ENCODE measurements around the gene KIRREL1.

KIRREL1 gene

GRCh38 chr1:157993147-157993917 lies at the start of gene KIRREL1:
Gene KIRREL1, plus strand, starts transcription at chr1:157993645. Its CDS starts 32 bp downstream, at chr1:157993677.
- no peak for DNase-seq

GRCh38 chr1:157944663-157945280 lies 48.7 kb upstream of the KIRREL1 start:
- no peak for DNase-seq

- DNase-seq, result no peak
Measured at GRCh38 chr1:157948312-157949073, 45.0 kb upstream of the KIRREL1 start.

- DNase-seq, result no peak
Measured at GRCh38 chr1:157949074-157949354, 44.4 kb upstream of the KIRREL1 start.

GRCh38 chr1:157951230-157951629 lies 42.2 kb upstream of the KIRREL1 start:
- no peak for DNase-seq

GRCh38 chr1:157952601-157953000 lies 40.8 kb upstream of the KIRREL1 start:
- no peak for DNase-seq

- DNase-seq, result no peak
Measured at GRCh38 chr1:157955221-157955620, 38.2 kb upstream of the KIRREL1 start.

GRCh38 chr1:157955857-157956256 lies 37.6 kb upstream of the KIRREL1 start:
- DNase-seq, result no peak

GRCh38 chr1:157956732-157957131 lies 36.7 kb upstream of the KIRREL1 start:
- no peak for DNase-seq

- no peak for DNase-seq
Measured at GRCh38 chr1:157958263-157958662, 35.2 kb upstream of the KIRREL1 start.

GRCh38 chr1:157959750-157960149 lies 33.7 kb upstream of the KIRREL1 start:
- no peak for DNase-seq

- no peak for DNase-seq
Measured at GRCh38 chr1:157960773-157961172, 32.7 kb upstream of the KIRREL1 start.

GRCh38 chr1:157961805-157962762 lies 31.4 kb upstream of the KIRREL1 start:
- no peak for DNase-seq

GRCh38 chr1:157963713-157964112 lies 29.7 kb upstream of the KIRREL1 start:
- peak; percentile 79 for DNase-seq

- no peak for DNase-seq
Measured at GRCh38 chr1:157965584-157965983, 27.9 kb upstream of the KIRREL1 start.

- no peak for DNase-seq
Measured at GRCh38 chr1:157966031-157966537, 27.4 kb upstream of the KIRREL1 start.

GRCh38 chr1:157967205-157967604 lies 26.2 kb upstream of the KIRREL1 start:
- DNase-seq, result no peak

- DNase-seq, result no peak
Measured at GRCh38 chr1:157968508-157968907, 24.9 kb upstream of the KIRREL1 start.

GRCh38 chr1:157968946-157969345 lies 24.5 kb upstream of the KIRREL1 start:
- no peak for DNase-seq

- DNase-seq, result no peak
Measured at GRCh38 chr1:157969697-157970485, 23.6 kb upstream of the KIRREL1 start.

GRCh38 chr1:157971769-157972168 lies 21.7 kb upstream of the KIRREL1 start:
- no peak for DNase-seq
